ENCODE data around the gene FBXO5.
A peak's percentile ranks its signal among the peaks of the same experiment; 100 is the strongest.

FBXO5 gene

DNA sequence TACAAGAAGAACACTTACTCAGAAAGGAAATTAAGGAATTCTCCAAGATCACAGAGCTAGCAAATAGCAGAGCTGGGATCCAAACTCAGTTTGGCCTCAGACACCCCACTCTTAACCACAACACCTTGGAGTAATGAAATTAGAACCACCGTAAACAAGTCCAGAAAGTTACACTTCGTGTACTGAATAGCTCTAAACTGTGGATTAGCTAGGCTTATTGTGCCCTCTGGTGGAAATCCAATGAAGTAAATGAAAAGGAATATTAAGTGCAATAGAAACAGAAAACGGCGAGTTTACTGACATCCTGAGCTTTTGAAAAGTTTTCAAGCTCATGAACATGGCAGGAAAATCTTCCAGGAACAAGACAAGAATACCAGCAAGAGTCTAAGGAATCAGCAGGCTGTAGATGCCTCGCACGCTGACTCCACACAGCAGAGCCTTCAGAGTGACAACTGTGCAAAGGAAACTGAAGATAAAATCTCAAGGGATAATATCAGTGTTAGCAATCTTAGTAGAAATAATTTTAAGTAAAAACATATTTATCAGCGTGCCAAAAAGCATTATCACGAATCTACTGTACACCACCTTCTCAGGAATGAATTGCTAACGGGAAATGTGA, 34.6 kb downstream of the FBXO5 start:
- peak; percentile 50 for DNase-seq

DNA sequence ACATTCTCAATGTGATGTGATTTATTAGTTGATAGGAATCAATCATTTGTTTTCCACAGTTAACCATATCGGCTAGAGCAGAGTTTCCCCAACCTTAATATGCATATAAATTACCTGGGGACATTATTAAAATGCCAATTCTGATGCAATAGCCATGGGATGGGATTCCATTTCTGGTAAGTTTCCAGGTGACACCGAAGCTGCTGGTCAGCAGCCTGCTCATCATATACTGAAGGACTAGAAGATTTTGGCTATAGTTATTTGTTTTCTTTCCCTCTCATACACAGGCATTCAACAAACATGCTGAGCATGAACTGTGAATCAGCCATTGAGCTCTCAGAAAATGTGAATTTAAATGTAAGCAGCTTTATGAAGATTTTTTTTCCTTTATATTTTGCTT, 35.8 kb downstream of the FBXO5 start:
- no peak for DNase-seq

DNA sequence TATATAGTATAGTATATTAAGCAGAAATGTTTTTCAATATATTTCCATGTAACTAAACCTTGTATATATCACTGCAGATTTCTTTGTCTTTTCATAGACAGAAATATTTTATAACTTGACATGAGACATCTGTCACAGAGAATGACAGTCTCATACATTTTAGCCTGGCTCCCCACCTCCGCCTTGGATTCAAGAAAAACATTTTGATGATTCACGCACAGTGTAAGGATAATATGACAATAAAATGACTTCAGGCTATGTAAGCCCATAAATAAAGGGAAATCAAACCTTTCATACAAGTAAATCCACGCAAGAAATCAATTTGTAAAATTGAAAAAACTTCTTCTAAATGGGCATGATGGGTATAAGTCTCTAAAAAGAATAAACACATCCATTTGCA, 36.4 kb downstream of the FBXO5 start:
- no peak for DNase-seq

DNA sequence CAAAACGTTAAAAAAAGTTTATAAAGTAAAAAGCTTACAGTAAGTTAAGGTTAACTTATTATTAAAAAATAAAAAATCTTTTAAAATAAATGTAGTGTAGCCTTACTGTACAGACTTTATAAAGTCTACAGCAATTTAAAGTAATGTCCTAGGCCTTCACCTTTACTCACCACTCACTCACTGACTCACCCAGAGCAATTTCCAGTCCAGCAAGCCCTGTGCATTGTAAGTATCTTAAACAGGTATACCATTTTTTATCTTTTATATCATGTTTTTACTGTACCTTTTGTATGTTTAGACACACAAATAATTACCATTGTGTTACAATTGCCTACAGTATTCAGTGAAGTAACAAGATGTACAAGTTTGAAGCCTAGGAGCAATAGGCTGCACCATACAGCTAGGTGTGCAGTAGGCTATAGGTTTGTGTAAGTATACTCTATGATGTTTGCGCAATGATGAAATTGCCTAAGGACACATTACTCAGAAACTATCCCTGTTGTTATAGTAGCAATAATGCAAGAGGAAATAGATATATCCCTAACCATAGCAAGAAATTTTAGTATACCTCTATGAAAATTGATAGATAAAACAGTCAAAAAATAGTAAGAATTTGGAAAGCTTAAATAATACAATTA, 39.5 kb downstream of the FBXO5 start:
- no peak for DNase-seq

DNA sequence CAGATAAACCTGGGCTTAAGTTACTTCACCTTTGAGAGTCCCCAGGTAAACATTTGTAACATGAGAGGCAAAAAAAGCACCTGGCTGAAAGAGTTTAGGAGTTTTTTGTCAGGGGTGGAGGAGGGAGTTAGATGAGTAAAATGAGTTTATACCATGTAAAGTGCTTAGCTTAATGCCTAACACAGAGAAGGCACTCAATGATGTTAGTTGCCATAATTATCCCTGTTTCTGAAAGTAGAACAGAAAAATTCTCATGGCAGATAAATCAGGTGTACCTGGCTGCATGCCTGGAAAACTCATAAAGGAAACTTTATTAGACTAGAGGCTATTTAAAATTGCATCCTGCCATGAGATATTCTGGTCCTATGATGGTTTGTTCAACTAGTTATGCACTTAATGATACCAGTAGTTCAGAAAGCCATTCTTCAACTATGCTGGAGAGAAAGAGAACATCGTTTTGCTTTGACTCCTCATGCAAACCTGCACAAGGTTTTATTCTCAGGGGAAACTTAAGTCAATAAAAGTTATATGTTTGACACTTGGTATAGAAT, 40.4 kb downstream of the FBXO5 start:
- DNase-seq: no peak

DNA sequence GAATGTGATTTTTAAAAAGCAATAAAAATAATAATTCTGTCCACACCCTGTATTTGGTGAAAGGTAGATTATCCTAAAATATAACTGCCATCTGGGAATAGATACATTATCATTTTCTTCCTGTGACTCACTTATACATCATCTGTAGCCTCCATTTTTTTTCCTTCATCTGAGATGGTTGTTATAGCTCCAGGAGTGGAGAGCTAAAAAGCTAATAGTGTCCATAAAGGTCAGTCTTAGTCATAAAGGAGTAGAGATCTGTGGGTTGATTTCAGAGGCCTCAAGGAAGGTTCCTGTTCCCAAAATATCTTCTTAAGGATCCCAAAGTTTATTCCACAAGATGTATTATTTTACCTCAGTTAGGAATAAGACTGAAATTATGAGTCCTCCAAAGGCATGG, 41.1 kb downstream of the FBXO5 start:
- DNase-seq: no peak

DNA sequence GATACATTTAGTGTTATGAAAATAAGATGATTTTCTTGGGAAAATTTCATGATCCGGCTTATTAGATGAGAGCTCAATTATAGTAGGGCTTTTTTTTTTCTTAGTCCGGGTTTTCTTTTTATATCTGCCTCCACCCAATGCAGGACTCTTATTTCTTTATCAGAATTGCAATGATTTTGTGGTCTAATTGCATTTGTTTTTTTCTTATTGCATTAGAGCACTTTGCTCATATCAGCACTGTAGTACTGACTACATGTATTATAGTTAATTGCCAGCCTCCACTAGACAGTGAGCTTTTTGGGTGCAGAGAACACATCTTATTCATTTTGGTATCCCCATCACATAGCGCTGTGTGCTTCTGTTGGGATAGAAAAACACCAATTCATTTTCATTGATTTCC, 50.0 kb downstream of the FBXO5 start:
- no peak for DNase-seq

DNA sequence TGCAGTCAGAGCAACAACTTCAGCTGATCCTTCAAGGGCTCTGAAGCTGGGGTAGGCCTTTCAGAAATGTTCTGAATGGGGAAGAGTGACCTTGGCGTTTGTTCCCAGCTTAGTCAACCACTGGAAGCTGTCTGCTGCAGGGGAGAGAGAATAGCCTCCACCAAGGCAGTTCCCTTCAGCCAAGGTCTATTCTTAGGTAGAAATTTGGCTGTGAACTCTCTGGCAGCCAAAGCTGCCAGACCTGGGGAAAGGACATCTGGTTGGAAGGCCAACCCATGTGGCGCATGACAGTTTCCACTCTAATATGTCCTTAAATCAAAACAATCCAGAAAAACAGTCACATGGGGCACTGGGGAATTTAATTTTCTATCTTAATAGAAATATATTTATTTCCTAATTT, 60.1 kb downstream of the FBXO5 start:
- DNase-seq: no peak
